Epithelial cell of esophagus (primary cell): ENCODE measurements around the gene CNDP2.

Experiments
- DNase-seq: peaks from one replicate; pipeline ENCODE4 v3.0.0; 2010; ENCODE audit warnings: low read depth
- H3K4me3 ChIP-seq: 2 replicates; pipeline ENCODE4 v1.5.1; 2011; ENCODE audit warnings: mild to moderate bottlenecking, low read length, control low read depth
- CTCF ChIP-seq: IDR thresholded peaks from 2 replicates; pipeline ENCODE4 v1.5.1; 2011; ENCODE audit warnings: low read depth, mild to moderate bottlenecking, low read length, control low read depth, inconsistent platforms; ENCODE audit not compliant: insufficient read depth; ENCODE audit errors: missing control alignments

Gene CNDP2

GRCh38 chr18:74493689-74494088 is 2.5 kb upstream of the CNDP2 start:
- no peak overlapping the region for H3K4me3 ChIP-seq
- DNase-seq, result peak; percentile 86
- TF ChIP-seq CTCF, result peak; percentile 94

GRCh38 chr18:74494514-74494913 is 1.6 kb upstream of the CNDP2 start:
- no peak overlapping the region for H3K4me3 ChIP-seq
- TF ChIP-seq CTCF, result no peak
- DNase-seq, result no peak

- no peak for TF ChIP-seq CTCF
- H3K4me3 ChIP-seq, result peak overlapping the region; percentile 78
- peak; percentile 29 for DNase-seq
Measured at GRCh38 chr18:74496508-74497323, 553 bp downstream of the CNDP2 start.

- TF ChIP-seq CTCF, result no peak
- peak overlapping the region; percentile 78 for H3K4me3 ChIP-seq
- no peak for DNase-seq
Measured at GRCh38 chr18:74497324-74497676, 1.1 kb downstream of the CNDP2 start.

GRCh38 chr18:74497778-74498177 is 1.6 kb downstream of the CNDP2 start:
- TF ChIP-seq CTCF, result no peak
- H3K4me3 ChIP-seq, result no peak overlapping the region
- DNase-seq, result no peak

GRCh38 chr18:74498712-74499627 is 2.8 kb downstream of the CNDP2 start:
- peak; percentile 50 for DNase-seq
- peak overlapping the region; percentile 53 for H3K4me3 ChIP-seq

More at GRCh38 chr18:74498712-74499627, 2.8 kb downstream of the CNDP2 start:
- no peak for TF ChIP-seq CTCF
